ENCODE results near the gene ZBED2.

ZBED2 gene

DNA sequence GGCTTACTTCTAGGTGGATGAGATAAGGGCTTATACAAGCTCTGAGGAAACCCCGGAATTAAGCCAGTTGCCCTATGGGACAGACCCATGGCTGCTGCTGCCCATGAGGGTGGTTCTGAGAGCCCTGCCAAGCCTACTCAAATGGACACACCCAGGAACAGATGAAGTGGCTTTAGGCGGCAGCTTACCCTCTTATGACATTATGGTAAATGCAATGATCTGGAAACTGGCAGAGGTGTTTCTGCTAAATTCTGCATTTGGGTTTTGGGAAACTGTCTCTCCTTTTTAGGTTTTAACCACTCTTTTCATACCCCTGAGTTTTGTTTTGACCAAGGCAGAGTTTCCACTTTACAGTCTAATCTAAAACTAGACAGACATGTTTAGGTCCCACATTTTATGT, 9.0 kb upstream of the ZBED2 start:
- Histone ChIP-seq H3K9me3 (ENCODE audit: insufficient read depth, low read depth, low read length) (no peaks in the 10 kb centered on the region), H3K79me2 (ENCODE audit: insufficient read depth, low read length) (no peaks in the 10 kb centered on the region), H2AFZ (ENCODE audit: low read length) (no peak overlapping the region), H4K20me1 (ENCODE audit: insufficient read depth, low read length, poor library complexity, severe bottlenecking) (no peaks in the 10 kb centered on the region), H3K36me3 (ENCODE audit: insufficient read depth, low read length) (peaks cover 35% of the 10 kb centered on the region; the same call in 1 of the 2 replicates), H3K27me3 (ENCODE audit: insufficient read depth, low read length, poor library complexity, severe bottlenecking) (no peaks in the 10 kb centered on the region), H3F3A (ENCODE audit: low read depth) (no peaks in the 10 kb centered on the region), H3K9ac (ENCODE audit: low read depth, low read length, poor library complexity, severe bottlenecking) (no peak overlapping the region), H3K9me2 (replicated peaks; ENCODE audit: low read depth, low read length) (no peaks in the 10 kb centered on the region), H3K4me2 (ENCODE audit: low read depth, low read length, poor library complexity, severe bottlenecking) (no peak overlapping the region), H3K4me1 (ENCODE audit: insufficient read depth, low read length, poor library complexity, severe bottlenecking) (peaks cover 9% of the 10 kb centered on the region), H3K4me3 (ENCODE audit: low read length, poor library complexity, severe bottlenecking) (no peak overlapping the region)
- no peak for TF ChIP-seq EZH2phosphoT487 (IDR thresholded peaks at IDR 0.05; ENCODE audit: borderline replicate concordance)
- TF ChIP-seq, protein P1, sequence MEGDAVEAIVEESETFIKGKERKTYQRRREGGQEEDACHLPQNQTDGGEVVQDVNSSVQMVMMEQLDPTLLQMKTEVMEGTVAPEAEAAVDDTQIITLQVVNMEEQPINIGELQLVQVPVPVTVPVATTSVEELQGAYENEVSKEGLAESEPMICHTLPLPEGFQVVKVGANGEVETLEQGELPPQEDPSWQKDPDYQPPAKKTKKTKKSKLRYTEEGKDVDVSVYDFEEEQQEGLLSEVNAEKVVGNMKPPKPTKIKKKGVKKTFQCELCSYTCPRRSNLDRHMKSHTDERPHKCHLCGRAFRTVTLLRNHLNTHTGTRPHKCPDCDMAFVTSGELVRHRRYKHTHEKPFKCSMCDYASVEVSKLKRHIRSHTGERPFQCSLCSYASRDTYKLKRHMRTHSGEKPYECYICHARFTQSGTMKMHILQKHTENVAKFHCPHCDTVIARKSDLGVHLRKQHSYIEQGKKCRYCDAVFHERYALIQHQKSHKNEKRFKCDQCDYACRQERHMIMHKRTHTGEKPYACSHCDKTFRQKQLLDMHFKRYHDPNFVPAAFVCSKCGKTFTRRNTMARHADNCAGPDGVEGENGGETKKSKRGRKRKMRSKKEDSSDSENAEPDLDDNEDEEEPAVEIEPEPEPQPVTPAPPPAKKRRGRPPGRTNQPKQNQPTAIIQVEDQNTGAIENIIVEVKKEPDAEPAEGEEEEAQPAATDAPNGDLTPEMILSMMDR (conservative IDR thresholded peaks at IDR 0.05; ENCODE audit: low read length) = no peak

- Histone ChIP-seq H3K4me2 (ENCODE audit: low read depth, low read length, poor library complexity, severe bottlenecking) (no peak overlapping the region), H3K27me3 (ENCODE audit: insufficient read depth, low read length, poor library complexity, severe bottlenecking) (no peaks in the 10 kb centered on the region), H4K20me1 (ENCODE audit: insufficient read depth, low read length, poor library complexity, severe bottlenecking) (no peaks in the 10 kb centered on the region), H2AFZ (ENCODE audit: low read length) (no peak overlapping the region), H3K36me3 (ENCODE audit: insufficient read depth, low read length) (peaks cover 35% of the 10 kb centered on the region; the same call in 1 of the 2 replicates), H3K4me1 (ENCODE audit: insufficient read depth, low read length, poor library complexity, severe bottlenecking) (peaks cover 9% of the 10 kb centered on the region), H3K9me2 (replicated peaks; ENCODE audit: low read depth, low read length) (no peaks in the 10 kb centered on the region), H3K9ac (ENCODE audit: low read depth, low read length, poor library complexity, severe bottlenecking) (no peak overlapping the region), H3K9me3 (ENCODE audit: insufficient read depth, low read depth, low read length) (no peaks in the 10 kb centered on the region), H3F3A (ENCODE audit: low read depth) (no peaks in the 10 kb centered on the region), H3K4me3 (ENCODE audit: low read length, poor library complexity, severe bottlenecking) (no peak overlapping the region), H3K79me2 (ENCODE audit: insufficient read depth, low read length) (no peaks in the 10 kb centered on the region)
- no peak for TF ChIP-seq EZH2phosphoT487 (IDR thresholded peaks at IDR 0.05; ENCODE audit: borderline replicate concordance)
- TF ChIP-seq, protein P1 (conservative IDR thresholded peaks at IDR 0.05; ENCODE audit: low read length) = no peak
Observed at GRCh38 chr3:111603679-111604078, 8.5 kb upstream of the ZBED2 start.

DNA sequence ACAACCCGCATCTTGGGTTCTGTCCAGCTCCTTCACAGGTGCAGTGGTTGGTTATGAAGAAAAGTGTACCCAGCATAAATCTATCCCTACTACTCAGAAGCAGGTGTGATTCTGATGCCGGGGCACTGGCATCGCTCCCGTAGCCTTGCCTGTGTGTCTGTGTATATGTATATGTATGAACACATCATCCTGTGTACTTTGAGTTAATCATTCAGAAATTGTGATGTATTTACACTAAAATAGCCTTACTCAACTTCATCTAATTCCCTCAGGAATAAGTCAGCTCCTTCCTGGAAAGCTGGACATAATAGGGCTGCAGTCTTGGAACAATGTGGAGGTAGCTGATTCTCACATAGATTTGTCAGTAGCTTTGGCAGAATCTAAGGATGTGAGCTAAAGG, 6.7 kb upstream of the ZBED2 start:
- H3K36me3 ChIP-seq (ENCODE audit: insufficient read depth, low read length) = peaks cover 30% of the 10 kb centered on the region; the same call in 1 of the 2 replicates
- no peaks in the 10 kb centered on the region for H3K9me2 ChIP-seq (replicated peaks; ENCODE audit: low read depth, low read length)
- H3F3A ChIP-seq (ENCODE audit: low read depth) = no peaks in the 10 kb centered on the region
- H3K79me2 ChIP-seq (ENCODE audit: insufficient read depth, low read length) = no peaks in the 10 kb centered on the region
- H3K4me3 ChIP-seq (ENCODE audit: low read length, poor library complexity, severe bottlenecking) = no peak overlapping the region
- no peak overlapping the region for H2AFZ ChIP-seq (ENCODE audit: low read length)
- H3K9me3 ChIP-seq (ENCODE audit: insufficient read depth, low read depth, low read length) = no peaks in the 10 kb centered on the region
- TF ChIP-seq EZH2phosphoT487 (IDR thresholded peaks at IDR 0.05; ENCODE audit: borderline replicate concordance) = no peak
- TF ChIP-seq, protein P1 (conservative IDR thresholded peaks at IDR 0.05; ENCODE audit: low read length) = no peak
- H3K4me1 ChIP-seq (ENCODE audit: insufficient read depth, low read length, poor library complexity, severe bottlenecking) = peaks cover 9% of the 10 kb centered on the region
- no peak overlapping the region for H3K9ac ChIP-seq (ENCODE audit: low read depth, low read length, poor library complexity, severe bottlenecking)
- H3K27me3 ChIP-seq (ENCODE audit: insufficient read depth, low read length, poor library complexity, severe bottlenecking) = no peaks in the 10 kb centered on the region
- H4K20me1 ChIP-seq (ENCODE audit: insufficient read depth, low read length, poor library complexity, severe bottlenecking) = no peaks in the 10 kb centered on the region
- no peak overlapping the region for H3K4me2 ChIP-seq (ENCODE audit: low read depth, low read length, poor library complexity, severe bottlenecking)
